Measurements from ENCODE around the gene SYTL2.
"Not testable (repeated sequence)": the region's sequence is repeated elsewhere in the genome, so short reads cannot be mapped to it uniquely, and the experiment has no call there.

The SYTL2 gene

DNA sequence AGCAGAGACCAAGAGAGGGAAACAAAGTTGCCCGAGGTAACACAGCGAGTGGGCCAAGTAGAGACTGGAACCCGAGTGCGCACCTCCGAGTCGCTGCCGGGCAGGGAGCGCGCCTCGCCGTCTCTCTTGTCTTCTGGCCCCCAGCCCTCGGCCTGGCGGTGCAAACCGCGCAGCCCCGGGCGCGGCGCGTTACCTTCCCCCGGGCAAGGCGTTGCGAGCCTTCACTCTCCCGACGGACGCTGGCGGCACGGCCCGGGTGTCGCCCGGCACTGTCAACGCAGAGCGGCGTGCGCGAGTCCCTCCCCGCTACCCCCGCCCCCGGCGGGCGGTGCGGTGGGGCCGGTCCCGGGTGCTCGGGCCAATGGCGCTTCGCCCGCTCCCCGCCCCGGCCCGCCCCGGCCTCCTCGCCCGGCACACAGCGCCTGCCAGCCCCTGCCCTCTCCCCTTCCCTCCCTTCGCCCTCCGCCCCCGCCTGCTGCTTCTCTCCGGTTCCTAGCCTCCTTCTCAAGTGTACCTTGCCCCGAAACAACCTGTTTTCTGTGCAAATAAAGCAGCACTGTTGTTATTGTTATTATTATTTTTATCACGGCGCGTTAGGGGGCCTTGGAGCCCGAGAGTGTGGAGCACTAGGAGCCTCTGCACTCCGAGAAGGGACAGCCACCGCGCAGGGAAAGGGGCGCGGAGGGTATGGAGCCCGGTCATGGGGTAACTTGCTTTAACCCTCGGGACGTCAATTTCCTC, at the start of gene SYTL2:
SYTL2 (minus strand) TSS at position 271 of the 741 bp plus-strand sequence. CDS start 53,416 bp downstream, outside the sequence.
- DNase-seq: no peak

- DNase-seq: not testable (repeated sequence)
Observed at GRCh38 chr11:85859541-85859940, 48.6 kb upstream of the SYTL2 start.

- no peak for DNase-seq
Observed at GRCh38 chr11:85857098-85857497, 46.2 kb upstream of the SYTL2 start.

DNA sequence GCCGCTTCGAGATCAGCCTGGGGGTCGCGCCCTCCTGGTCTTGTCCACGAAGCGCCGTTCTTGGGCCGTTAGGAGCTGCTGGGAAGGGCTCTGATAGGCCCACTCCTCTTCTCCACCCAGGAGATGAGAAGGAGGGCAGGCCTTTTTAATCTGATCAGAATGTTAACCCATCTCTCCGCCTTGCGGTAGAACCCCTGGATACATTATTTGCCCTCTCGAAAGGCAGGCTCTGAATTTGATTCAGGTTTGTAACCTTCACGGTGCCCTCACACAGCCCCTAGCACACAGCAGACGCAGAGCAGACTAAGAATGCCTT, 44.4 kb upstream of the SYTL2 start, which contains the start of gene CCDC83:
CCDC83 (plus strand) TSS at position 43 of the 316 bp plus-strand sequence. CDS start 9,741 bp downstream, outside the sequence.
- DNase-seq: no peak

GRCh38 chr11:85854557-85855340, 43.8 kb upstream of the SYTL2 start:
- peak; percentile 68 for DNase-seq

- DNase-seq: no peak
Observed at GRCh38 chr11:85854212-85854556, 43.2 kb upstream of the SYTL2 start.

DNA sequence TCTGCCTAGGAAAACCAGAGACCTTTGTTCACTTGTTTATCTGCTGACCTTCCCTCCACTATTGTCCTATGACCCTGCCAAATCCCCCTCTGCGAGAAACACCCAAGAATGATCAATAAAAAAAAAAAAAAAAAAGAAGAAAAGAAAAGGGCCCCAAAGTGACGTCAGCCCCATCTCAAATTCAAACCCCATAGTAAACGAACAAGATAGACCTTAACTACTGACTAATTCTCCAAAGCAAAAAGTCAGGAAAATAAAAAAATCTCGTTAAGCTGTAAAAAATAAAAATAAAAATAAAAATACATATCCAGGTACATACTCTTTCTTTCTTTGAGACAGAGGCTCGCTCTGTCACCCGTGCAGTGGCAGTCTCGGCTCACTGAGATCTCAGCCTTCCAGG, 42.6 kb upstream of the SYTL2 start:
- not testable (repeated sequence) for DNase-seq

DNA sequence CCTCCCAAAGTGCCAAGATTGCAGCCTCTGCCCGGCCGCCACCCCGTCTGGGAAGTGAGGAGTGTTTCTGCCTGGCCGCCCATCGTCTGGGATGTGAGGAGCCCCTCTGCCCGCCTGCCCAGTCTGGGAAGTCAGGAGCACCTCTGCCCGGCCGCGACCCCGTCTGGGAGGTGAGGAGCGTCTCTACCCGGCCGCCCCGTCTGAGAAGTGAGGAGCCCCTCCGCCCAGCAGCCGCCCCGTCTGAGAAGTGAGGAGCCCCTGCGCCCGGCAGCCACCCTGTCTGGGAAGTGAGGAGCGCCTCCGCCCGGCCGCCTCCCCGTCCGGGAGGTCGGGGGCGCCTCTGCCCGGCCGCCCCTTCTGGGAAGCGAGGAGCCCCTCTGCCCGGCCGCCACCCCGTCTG, 41.8 kb upstream of the SYTL2 start:
- not testable (repeated sequence) for DNase-seq

- no peak for DNase-seq
Observed at GRCh38 chr11:85848556-85848955, 37.6 kb upstream of the SYTL2 start.

- no peak for DNase-seq
Observed at GRCh38 chr11:85848006-85848405, 37.1 kb upstream of the SYTL2 start.

DNA sequence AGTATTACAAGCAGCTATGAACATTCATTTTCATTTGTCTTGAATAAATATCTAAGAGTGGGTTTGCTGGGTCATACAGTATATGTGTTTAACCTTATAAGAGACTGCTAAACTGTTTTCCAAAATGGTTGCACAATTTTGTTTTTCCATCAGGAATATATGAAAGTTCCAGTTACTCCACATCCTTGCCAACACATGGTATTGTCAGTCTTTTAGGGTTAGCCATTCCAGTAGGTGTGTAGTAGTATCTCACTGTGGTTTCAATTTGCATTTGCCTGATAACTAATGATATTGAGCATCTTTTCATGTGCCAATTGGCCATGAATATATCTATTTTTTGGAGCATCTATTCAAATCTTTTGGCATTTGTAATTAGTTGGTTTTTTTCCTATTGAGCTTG, 36.5 kb upstream of the SYTL2 start:
- DNase-seq: no peak

GRCh38 chr11:85845124-85845631, 34.2 kb upstream of the SYTL2 start:
- DNase-seq: no peak

GRCh38 chr11:85844439-85845123, 33.6 kb upstream of the SYTL2 start:
- peak; percentile 15 for DNase-seq

DNA sequence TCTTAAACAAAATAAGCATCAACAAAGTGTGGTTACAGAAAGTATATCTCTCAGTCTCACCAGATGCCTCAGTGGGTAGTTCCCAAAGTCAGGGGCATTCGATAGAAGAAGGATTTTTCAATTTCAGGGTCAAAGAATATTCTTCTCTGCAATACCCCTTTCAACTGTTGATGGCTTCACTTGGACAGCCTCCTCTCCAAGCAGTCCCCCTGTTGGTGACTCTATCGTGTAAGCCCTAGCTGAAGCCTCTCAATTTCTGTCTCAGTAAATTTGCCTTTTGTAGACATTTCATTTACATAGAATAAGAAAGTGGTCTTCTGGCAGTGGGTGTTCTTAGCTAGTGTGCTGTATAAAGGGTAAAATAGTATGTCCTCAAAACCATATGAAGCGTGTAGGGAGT, 33.0 kb upstream of the SYTL2 start:
- no peak for DNase-seq

DNA sequence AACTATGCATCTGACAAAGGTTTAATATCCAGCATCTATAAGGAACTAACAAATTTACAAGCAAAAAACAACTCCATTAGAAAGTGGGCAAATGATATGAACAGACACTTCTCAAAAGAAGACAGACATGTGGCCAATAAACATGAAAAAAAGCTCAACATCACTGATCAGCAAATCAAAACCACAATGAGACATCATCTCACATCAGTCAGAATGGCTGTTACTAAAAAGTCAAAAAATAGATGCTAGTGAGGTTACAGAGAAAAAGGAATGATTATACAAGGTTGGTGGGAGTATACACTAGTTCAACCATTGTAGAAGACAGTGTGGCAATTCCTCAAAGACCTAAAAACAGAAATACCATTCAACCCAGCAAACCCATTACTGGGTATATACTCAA, 30.0 kb upstream of the SYTL2 start:
- not testable (repeated sequence) for DNase-seq

DNA sequence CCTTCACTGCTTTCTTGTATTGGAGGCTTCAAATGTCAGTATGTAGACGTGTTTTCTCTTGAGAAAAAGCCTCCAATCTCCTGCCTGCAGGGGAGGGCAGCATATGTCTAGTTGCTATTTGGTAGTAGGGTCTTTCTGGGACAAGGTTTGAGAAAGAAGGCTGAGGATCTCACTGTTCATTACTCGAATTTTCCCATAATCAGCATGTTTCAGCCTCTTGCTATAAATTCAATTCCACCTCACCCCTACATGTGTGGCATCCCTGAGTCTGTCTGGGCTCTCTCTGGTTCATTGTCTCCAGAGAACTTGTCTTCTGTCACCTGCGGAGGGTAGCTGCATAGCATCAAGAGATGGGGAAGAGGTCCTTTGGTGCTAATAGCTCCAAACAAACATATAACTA, 24.8 kb upstream of the SYTL2 start:
- no peak for DNase-seq

- no peak for DNase-seq
Observed at GRCh38 chr11:85835263-85835662, 24.3 kb upstream of the SYTL2 start.

- DNase-seq: no peak
Observed at GRCh38 chr11:85831050-85831449, 20.1 kb upstream of the SYTL2 start.

GRCh38 chr11:85829172-85829571, 18.2 kb upstream of the SYTL2 start:
- no peak for DNase-seq

GRCh38 chr11:85828640-85828978, 17.7 kb upstream of the SYTL2 start:
- no peak for DNase-seq

DNA sequence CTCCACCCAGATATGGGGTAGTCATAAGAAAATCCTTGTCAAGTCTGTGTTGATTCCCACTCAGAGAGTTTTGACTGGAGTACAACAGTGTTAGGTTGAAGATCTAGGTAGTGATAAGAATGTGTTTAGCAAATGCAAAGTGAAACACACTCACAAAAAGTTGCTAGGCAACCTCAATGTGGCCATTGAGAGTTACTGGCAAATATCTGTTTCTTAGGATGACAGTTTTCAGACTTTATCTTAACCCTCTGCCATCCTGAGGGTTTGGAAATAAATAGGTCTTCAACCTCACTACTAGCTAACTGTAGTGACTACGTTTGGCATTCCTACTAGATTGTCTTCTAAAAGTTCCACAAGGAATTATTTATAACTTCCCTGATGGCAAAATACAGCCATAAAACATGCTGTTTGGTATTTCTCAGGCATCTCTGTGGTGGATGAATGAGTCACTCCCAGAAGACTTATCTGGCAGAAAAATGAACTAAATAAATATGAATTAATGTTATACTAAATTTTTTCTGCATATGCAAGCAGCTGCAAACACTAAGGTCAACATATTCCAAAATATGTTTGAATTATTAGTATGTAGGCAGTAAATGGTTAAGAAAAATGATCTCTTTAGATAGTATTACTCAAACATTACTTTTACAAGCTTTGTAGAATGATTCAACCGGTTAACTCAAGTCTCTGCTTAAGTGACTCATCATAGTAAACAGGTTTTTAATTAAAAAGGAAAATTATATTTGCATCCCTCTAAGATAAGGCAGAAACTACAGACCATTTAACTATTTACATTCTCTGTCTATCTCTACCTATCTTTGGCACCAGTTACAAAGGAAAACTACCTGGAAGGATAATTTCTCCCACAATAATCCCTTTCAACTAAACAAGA, 17.1 kb upstream of the SYTL2 start:
- peak; percentile 15 for DNase-seq

DNA sequence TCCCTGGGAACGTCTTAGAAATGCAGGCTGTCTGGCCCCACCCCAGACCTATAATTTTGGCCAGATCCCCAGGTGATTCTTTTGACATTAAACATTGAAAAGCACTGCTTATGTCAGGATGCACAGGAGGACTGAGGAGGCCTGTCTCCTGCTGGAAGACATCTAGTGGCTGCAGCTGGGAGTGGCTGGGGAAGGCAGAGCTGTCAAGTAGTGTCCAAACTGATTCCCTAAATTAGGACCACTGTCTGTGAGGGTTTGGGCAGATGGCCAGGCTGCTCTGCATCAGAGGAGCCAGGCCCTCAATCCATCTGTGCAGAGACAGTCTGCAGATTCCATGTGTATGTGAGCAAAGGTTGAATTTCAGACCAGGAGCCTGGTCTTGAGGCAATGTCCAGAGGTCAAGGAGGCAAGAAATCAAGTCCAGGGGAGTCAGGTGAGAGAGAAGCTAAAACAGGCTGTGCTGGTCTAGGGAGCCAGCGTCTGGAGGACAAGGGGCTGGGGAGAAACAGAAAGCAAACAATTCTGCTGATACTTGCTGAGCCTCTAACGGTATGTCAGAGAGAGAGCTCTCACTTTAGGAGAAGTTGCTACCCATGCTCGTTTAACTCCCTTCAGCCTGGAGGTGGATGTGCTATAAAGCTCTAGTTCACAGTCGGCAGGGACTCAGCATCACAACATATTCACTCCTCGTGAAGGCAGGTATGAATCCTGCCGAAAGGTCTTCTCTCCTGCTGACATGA, 15.3 kb upstream of the SYTL2 start:
- DNase-seq: no peak
